K562 (cell line): ENCODE data around the gene RCC1. TPM values are rescaled to one million over a fixed set of nuclear protein-coding genes. Genes with fewer than 3 reads are reported as not detected.

Experiments
- CC2D1A ChIP-seq: fragments of 450-650 bp; IDR thresholded peaks from 2 replicates; pipeline ENCODE4 v1.6.1; 2017; ENCODE audit warnings: mild to moderate bottlenecking
- DIDO1 ChIP-seq: fragments of 450-650 bp; IDR thresholded peaks from 2 replicates; pipeline ENCODE4 v1.6.1; 2016; ENCODE audit warnings: low read depth, missing biosample characterization, missing genetic modification characterization
- HIVEP1 ChIP-seq: fragments of 250-450 bp; sonication (Bioruptor Pico); IDR thresholded peaks from 2 replicates; pipeline ENCODE4 v1.4.0; 2020; ENCODE audit warnings: mild to moderate bottlenecking
- HOMEZ ChIP-seq: fragments of 250-450 bp; sonication (Bioruptor Pico); IDR thresholded peaks from 2 replicates; pipeline ENCODE4 v1.4.0; 2020; ENCODE audit warnings: mild to moderate bottlenecking, moderate library complexity
- KDM2B ChIP-seq: fragments of 250-450 bp; sonication (Bioruptor Pico); IDR thresholded peaks from 2 replicates; pipeline ENCODE4 v1.8.0; 2021; ENCODE audit warnings: mild to moderate bottlenecking, moderate library complexity
- LEF1 ChIP-seq: fragments of 450-650 bp; IDR thresholded peaks from 2 replicates; pipeline ENCODE4 v1.6.1; 2016; ENCODE audit warnings: mild to moderate bottlenecking
- NFIC ChIP-seq: fragments of 450-650 bp; IDR thresholded peaks from 2 replicates; pipeline ENCODE4 v1.6.1; 2017; ENCODE audit warnings: mild to moderate bottlenecking, inconsistent platforms
- PHB ChIP-seq: fragments of 250-450 bp; sonication (Bioruptor Pico); IDR thresholded peaks from 2 replicates; pipeline ENCODE4 v1.5.0; 2021
- PHF8 ChIP-seq: fragments of 200-600 bp; sonication (generic); IDR thresholded peaks from 2 replicates; pipeline ENCODE4 v1.6.1; 2012; ENCODE audit warnings: mixed run types, mild to moderate bottlenecking, inconsistent platforms, low read length, moderate library complexity, borderline replicate concordance
- RUNX1 ChIP-seq: sonication (generic); IDR thresholded peaks from 2 replicates; pipeline ENCODE4 v1.6.1; 2016; ENCODE audit warnings: antibody characterized with exemption, low read depth
- TRIM24 ChIP-seq, 2 experiments: fragments of 450-650 bp; IDR thresholded peaks; 2 replicates each; pipeline ENCODE4 v1.6.1; 2016
- YY1 ChIP-seq, 3 experiments: IDR thresholded peaks; 2 replicates each; pipeline ENCODE4 v1.6.1; 2011; ENCODE audit warnings: low read length in 2 of 3, mild to moderate bottlenecking in 2 of 3, moderate library complexity in 2 of 3, borderline replicate concordance in 1 of 3, control low read depth in 1 of 3, low read depth in 1 of 3; ENCODE audit not compliant: insufficient read depth in 3 of 3, insufficient replicate concordance in 2 of 3, control insufficient read depth in 1 of 3, insufficient read length in 1 of 3; ENCODE audit errors: extremely low read depth in 1 of 3
- ZNF436 ChIP-seq: fragments of 250-450, 450-650 bp; sonication (Bioruptor Pico); formaldehyde crosslinking; IDR thresholded peaks from 2 replicates; pipeline ENCODE4 v1.7.0; 2020; ENCODE audit warnings: mild to moderate bottlenecking
- ZNF511 ChIP-seq: sonication (generic); formaldehyde crosslinking; IDR thresholded peaks from 2 replicates; pipeline ENCODE4 v1.8.0; 2022; ENCODE audit warnings: mild to moderate bottlenecking, missing genetic modification reagents
- ZNF592 ChIP-seq: fragments of 450-650 bp; IDR thresholded peaks from 2 replicates; pipeline ENCODE4 v1.6.1; 2017; ENCODE audit warnings: antibody characterized with exemption, mild to moderate bottlenecking
- ZNF644 ChIP-seq: fragments of 200-800 bp; sonication (Bioruptor generic); IDR thresholded peaks from 2 replicates; pipeline ENCODE4 v1.6.1; 2016; ENCODE audit warnings: low read depth, missing genetic modification characterization, missing compliant biosample characterization
- ZSCAN32 ChIP-seq: fragments of 450-650 bp; formaldehyde crosslinking; IDR thresholded peaks from 2 replicates; pipeline ENCODE4 v1.4.0; 2020; ENCODE audit warnings: mild to moderate bottlenecking, moderate library complexity
- polyA plus RNA-seq, 8 experiments: library from polyadenylated mRNA; depleted of rRNA in 4 of 8; stranded (reverse) in 5 of 8; unstranded in 3 of 8; fragments of >200 nt; fragmentation: Nextera tagmentation in 2 of 8; fragmentation: Illumina TruSeq in 1 of 8; extraction: Ambion mirVana in 2 of 8; extraction: Trizol in 1 of 8; gene quantifications; 2 replicates each; pipeline versions ENCODE4 v1.2.1 to v1.2.3, GENCODE V29; 2011 to 2014; ENCODE audit warnings: inconsistent platforms in 1 of 8, missing spikeins in 1 of 8
- total RNA-seq, 7 experiments: library from RNA; depleted of rRNA in 6 of 7; stranded (reverse); fragments of >200 nt in 6 of 7; fragmentation: Illumina TruSeq in 2 of 7; extraction: Trizol in 2 of 7; gene quantifications; 2 replicates each; pipeline versions ENCODE4 v1.2.1 to v1.2.3, GENCODE V29; 2011 to 2021; ENCODE audit warnings: low replicate concordance in 1 of 7
- TF ChIP-seq, protein P1 (sequence below): sonication (generic); formaldehyde crosslinking; IDR thresholded peaks from 2 replicates; pipeline ENCODE4 v1.8.1; 2023; ENCODE audit warnings: mild to moderate bottlenecking, missing genetic modification reagents

Gene RCC1
- total and polyA plus RNA-seq, 9 of the 15 experiments (the other 6 are each of a cell fraction or from before 2014, with no cell fraction given): 16.4 to 202 (median 107) TPM

- TF ChIP-seq ZNF436 (no peak), ZNF592 (peak; percentile 51), LEF1 (no peak), CC2D1A (peak; percentile 82), RUNX1 (no peak), PHB (CRISPR knock-in tag) (peak; percentile 64; the same call in 1 of the 2 replicates), HIVEP1 (CRISPR knock-in tag) (no peak), YY1 (IDR thresholded peaks at IDR 0.05; ENCODE audit: borderline replicate concordance in 1 of 3, control insufficient read depth in 1 of 3, extremely low read depth in 1 of 3, insufficient read depth in 3 of 3, insufficient read length in 1 of 3, insufficient replicate concordance in 2 of 3, low read depth in 1 of 3, low read length in 2 of 3) (peak in 2 of 3 experiments; percentile 57 to 64), TRIM24 (IDR thresholded peaks at IDR 0.05) (no peak), KDM2B (CRISPR knock-in tag) (peak; percentile 86; the same call in 1 of the 2 replicates), ZSCAN32 (no peak), PHF8 (peak; percentile 85; the same call in 1 of the 2 replicates), NFIC (peak; percentile 85), DIDO1 (tag) (no peak), HOMEZ (CRISPR knock-in tag) (no peak), ZNF644 (tag) (no peak; the same call in 1 of the 2 replicates), ZNF511 (CRISPR knock-in tag) (0 out of 2 replicates have a peak, but pooled peaks have one; percentile 71)
- TF ChIP-seq, protein P1, sequence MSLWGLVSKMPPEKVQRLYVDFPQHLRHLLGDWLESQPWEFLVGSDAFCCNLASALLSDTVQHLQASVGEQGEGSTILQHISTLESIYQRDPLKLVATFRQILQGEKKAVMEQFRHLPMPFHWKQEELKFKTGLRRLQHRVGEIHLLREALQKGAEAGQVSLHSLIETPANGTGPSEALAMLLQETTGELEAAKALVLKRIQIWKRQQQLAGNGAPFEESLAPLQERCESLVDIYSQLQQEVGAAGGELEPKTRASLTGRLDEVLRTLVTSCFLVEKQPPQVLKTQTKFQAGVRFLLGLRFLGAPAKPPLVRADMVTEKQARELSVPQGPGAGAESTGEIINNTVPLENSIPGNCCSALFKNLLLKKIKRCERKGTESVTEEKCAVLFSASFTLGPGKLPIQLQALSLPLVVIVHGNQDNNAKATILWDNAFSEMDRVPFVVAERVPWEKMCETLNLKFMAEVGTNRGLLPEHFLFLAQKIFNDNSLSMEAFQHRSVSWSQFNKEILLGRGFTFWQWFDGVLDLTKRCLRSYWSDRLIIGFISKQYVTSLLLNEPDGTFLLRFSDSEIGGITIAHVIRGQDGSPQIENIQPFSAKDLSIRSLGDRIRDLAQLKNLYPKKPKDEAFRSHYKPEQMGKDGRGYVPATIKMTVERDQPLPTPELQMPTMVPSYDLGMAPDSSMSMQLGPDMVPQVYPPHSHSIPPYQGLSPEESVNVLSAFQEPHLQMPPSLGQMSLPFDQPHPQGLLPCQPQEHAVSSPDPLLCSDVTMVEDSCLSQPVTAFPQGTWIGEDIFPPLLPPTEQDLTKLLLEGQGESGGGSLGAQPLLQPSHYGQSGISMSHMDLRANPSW (CRISPR knock-in tag): peak; percentile 93
Measured at GRCh38 chr1:28518000-28518744, 12.3 kb downstream of the RCC1 start (continued).
